ENCODE results near the gene CLCF1. TPM values are rescaled to one million over a fixed set of nuclear protein-coding genes. Genes with fewer than 3 reads are reported as not detected.
A peak's percentile ranks its signal among the peaks of the same experiment; 100 is the strongest.

The CLCF1 gene
- total RNA-seq, 1 donor from 2014 or later: 0.51 TPM

DNA sequence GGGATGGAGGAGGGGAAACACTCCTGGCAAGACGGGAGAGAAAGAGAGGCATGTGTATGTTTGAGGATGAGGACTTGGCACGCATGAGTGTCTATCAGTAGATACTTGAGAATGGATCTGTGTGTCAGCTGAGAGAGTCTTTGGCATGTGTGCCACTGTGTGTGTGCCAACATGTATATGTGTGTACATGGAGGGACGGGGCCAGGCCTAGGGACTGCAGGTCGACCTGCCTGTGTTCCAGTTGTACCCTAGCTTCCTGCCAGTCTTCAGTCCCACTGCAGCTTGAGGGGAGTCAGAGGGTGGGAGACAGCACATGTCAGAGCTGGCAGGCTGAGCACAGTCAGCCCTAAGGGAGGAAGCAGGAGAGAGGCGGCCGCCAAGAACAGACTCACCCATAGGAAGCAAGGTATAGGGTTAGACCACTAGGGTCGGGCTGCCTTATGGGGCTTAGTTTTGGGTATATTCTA is 5.6 kb downstream of the CLCF1 start:
- intact Hi-C loops (cut with DNase I): no loop called here
- no peak for DNase-seq (ENCODE audit: missing footprints)
- no peak for ATAC-seq

GRCh38 chr11:67366961-67367760 is 6.2 kb downstream of the CLCF1 start:
- no peak for DNase-seq (ENCODE audit: missing footprints)
- intact Hi-C loops (cut with DNase I): no loop called here
- no peak for ATAC-seq

DNA sequence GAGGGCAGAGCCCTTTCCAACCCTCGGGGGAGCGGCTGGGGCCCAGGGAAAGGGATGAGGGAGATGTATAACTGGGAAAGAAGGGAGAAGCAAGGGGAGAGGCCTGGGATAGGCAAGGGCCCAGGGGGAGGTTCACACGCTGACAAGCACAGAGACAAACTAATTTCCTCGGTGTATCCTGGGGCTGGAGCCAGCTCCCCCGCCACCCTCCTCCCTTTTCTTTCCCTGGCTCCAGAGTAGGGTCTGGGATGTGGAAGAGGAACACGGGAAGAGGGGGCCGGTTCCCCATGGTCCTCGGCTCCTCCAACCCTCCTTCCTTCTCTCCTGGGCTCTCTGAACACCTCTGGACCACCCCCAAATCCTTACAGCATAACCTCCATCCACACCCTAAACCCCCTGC is 6.9 kb downstream of the CLCF1 start:
- intact Hi-C loops (cut with DNase I): no loop called here
- DNase-seq (ENCODE audit: missing footprints) (no peak), ATAC-seq (no peak)

GRCh38 chr11:67365736-67366444 is 7.5 kb downstream of the CLCF1 start:
- no peak for ATAC-seq
- DNase-seq (ENCODE audit: missing footprints): no peak
- intact Hi-C loops (cut with DNase I): no loop called here

GRCh38 chr11:67364783-67365722 is 8.3 kb downstream of the CLCF1 start:
- no peak for ATAC-seq
- DNase-seq (ENCODE audit: missing footprints): no peak
- intact Hi-C loops (cut with DNase I): no loop called here

- ATAC-seq: no peak
- DNase-seq (ENCODE audit: missing footprints): no peak
- intact Hi-C loops (cut with DNase I): no loop called here
These were observed 9.2 kb downstream of the CLCF1 start for GRCh38 chr11:67364169-67364568.

DNA sequence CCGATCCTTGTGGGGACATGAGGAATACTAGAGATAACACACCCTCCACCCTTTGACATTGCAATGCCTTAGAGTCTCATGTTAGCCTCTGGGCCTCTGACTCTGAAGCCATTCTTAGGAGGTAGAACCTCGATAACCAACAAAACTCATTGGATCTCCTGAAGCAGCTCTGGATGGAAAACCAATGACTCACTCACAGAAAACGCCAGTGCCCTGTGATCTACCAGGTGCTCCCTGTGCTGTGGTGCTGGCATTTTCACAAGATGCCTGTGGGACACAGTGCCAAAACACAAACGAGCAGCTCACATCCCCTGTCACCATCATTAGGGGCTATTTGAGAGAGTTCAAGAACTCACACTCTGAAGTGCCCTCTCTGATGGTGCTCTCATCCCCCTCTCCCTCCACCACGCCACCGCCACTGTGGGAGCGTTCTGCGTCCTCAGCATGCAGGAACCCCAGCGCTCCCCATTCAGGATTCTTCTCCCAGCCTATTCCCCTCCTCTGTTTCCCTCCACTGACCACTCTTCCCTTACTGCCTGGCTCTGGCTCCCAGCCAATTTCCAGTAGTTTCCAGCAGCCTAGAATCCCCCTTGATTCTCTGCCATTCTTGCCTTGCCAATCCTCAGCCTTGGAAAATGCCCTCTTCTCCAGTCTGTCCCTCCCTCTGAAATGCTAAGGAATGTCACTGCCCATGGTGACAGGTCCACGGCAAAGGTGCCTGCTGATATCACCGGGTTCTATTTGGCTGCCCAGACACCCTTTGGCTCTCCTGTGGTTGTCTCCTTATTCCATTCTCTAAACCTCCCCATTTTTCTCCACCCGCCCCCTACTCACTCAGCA is 15.3 kb downstream of the CLCF1 start:
- DNase-seq (ENCODE audit: missing footprints) (no peak), ATAC-seq (no peak)
- intact Hi-C loops (cut with DNase I): loop anchor here (1.0 kb wide), 1 partner anchor 24 kb away; no protein-coding TSS in a partner anchor

DNA sequence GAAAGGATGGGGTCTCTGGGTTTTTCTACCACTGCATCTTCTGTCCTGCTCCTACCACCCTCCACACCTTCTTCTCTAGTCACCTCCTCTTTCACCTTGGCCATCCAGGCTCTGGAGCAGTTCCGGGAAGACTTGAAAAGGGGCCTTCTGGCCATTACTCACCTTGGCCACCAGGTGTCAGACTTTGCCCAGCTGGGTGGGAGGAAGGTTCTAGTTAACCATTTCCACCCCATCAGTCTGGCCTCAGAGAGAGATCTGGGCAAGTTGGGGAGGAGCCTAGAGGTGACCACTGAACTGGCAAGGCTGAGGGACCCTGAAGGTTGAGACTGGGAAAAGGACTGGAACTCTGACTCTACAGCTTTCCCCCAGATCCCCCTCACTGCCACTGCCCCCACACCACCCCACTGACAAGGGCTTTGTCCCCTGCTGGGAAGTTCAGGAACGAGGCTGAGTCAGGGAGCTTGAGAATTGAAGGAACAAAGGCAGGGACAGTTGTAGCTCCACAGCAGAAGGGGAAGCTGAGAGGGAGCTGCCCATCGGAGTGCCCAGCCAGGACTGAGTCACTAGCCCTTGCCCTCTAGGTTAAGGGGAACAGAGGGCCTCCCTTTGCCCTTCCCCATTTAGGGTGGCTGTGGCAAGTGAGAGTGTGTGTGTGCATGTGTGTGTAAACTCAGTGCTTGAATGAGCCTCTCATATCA is 16.4 kb downstream of the CLCF1 start:
- DNase-seq (ENCODE audit: missing footprints) (no peak), ATAC-seq (no peak)
- intact Hi-C loops (cut with DNase I): loop anchor here (1.0 kb wide), 1 partner anchor 25 kb away; no protein-coding TSS in a partner anchor

DNA sequence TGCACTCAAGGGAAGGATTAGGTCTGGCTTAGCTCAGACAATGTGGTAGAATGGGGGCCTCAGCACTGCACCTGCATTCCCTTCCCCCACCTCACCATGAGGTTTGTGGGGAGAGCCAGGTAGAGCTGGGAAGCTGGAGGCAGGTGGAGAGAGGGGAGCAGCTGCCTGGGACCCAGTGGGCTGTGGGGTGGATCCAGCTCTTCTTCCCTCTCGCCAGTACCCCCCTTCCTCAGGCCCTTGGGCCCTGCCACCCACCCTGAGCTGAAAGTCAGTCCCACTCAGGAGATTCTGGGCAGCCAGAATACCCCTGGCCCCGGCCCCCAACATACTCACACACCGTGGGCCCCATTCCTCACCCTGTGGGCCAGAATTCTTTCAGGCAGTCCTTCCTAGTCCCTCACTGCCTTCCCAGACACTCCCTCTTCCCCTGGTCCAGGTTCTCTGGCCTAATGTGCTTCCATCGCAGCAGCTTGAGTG is 17.0 kb downstream of the CLCF1 start:
- ATAC-seq: no peak
- no peak for DNase-seq (ENCODE audit: missing footprints)
- intact Hi-C loops (cut with DNase I): no loop called here

GRCh38 chr11:67355794-67356386 is 17.5 kb downstream of the CLCF1 start:
- ATAC-seq: no peak
- no peak for DNase-seq (ENCODE audit: missing footprints)
- intact Hi-C loops (cut with DNase I): no loop called here

DNA sequence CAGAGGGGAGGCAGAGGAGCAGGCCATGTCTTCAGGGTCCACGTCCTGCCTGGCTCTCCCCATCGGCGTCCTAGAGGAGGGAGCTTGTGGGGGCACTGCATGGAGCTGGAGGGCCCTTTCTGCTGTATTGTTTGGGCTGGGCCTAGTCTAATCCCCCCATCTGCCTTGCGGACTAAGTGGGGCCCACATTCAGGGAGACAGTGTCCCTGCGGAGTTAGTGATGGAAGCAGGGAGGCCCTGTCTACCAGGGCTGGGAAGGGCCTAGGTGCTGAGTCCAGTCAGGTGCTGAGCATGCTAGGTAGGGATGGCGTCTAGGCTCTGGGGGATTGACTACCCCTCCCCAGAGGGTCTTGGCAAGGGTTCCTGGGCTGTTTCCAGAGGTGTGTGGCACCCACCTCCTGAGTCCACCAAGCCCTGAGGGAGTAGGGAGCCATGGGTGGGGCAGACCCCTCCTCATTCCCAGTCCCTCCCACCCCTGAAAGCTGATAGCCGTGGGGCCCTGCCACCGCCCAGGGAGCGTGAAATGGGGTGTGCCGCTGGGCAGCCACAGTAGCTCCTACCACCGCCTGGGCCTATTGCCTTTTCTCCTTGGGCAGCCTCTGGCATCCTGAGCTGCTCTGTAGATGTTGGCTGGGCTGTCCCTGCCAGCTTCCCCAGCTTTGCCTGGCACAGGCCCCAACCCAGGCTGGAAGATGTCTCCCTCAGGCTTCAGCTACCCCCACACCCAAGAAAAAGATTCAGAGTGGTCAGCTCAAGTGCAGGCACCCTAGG is 18.2 kb downstream of the CLCF1 start:
- DNase-seq (ENCODE audit: missing footprints): no peak
- no peak for ATAC-seq
- intact Hi-C loops (cut with DNase I): no loop called here

- intact Hi-C loops (cut with DNase I): loop anchor here (5.0 kb wide), 1 partner anchor 153 kb away; the partner anchor contains the start of genes CDK2AP2 and PITPNM1
- DNase-seq (ENCODE audit: missing footprints): no peak
- ATAC-seq: peak; percentile 17
These were observed 19.0 kb downstream of the CLCF1 start for GRCh38 chr11:67354075-67355022.

DNA sequence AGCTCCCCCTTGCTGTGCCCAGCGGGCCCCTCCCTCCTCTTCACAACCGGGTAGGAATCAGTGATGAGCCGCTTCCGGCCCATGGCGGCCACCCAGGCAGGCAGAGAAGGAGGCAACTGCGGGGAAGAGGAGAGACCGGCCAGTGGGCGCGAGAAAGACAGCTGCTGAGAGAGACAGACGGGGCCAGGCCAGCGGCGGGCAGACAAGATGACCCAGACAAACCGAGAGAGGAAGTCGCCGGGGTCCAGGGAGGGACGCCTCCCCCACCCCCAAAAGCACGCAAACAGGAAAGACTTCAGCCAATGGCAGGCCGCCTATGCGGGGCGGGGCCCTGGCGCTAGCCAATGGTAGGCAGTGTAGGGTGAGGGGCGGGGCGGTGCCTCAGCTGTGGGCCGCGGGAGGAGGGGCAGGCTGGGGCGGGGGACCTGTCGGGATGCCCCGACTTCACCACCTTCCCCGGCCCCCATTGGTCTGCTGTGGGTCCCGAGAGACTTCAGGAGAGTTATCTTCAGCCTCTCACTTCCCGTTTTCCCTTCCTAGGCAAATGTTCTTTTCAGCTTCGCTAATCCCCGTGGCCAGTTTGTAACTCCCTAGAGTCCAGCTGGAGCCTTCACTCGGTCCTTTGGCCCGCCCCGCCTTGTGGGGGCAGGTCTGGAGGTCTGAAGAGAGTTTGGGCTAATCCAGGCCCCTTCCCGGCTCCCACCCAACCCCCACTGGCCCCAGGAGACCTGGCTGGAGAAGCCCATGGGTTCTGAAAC is 19.9 kb downstream of the CLCF1 start, which contains the start of gene POLD4:
Gene POLD4 (minus strand): TSS at position 230 of the 758 bp plus-strand sequence. CDS start 147 bp downstream, at position 83.
- ATAC-seq (peak; percentile 95), DNase-seq (ENCODE audit: missing footprints) (peak; percentile 100)
- intact Hi-C loops (cut with DNase I): loop anchor here (5.0 kb wide), 1 partner anchor 154 kb away; the partner anchor contains the start of genes CDK2AP2 and PITPNM1
